ENCODE measurements around the gene APOL1.
"Not testable (repeated sequence)": the region's sequence is repeated elsewhere in the genome, so short reads cannot be mapped to it uniquely, and the experiment has no call there.

DNA sequence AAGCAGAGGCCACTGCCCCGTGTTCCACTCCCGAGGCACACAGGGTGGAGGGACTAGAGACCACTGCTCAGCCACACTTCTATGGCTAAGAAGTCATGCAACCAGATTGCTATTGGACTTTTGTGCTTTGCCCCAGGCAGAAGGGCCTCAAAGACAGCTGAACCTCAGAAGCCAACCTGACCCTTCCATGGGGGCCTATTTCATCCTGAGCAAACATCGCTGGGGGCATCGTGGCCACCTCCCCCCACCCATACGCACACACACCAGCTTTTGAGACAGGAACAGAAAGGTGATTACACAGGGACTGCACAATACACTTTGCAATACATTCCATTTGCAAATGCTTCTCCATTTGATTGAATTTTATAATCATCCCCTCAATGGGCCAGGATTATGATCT lies 47.4 kb upstream of the APOL1 start:
- not testable (repeated sequence) for TF ChIP-seq POLR2A (IDR thresholded peaks at IDR 0.05; ENCODE audit: low read length); GATA1 (IDR thresholded peaks at IDR 0.05; ENCODE audit: low read depth, low read length)
